ENCODE data around the gene ZSWIM9. TPM values are rescaled to one million over a fixed set of nuclear protein-coding genes. Genes with fewer than 3 reads are reported as not detected.
A peak's percentile ranks its signal among the peaks of the same experiment; 100 is the strongest.
"Not testable (repeated sequence)": the region's sequence is repeated elsewhere in the genome, so short reads cannot be mapped to it uniquely, and the experiment has no call there.

The ZSWIM9 gene
- total RNA-seq, 2 donors from 2014 or later, result 4.0 to 4.8 TPM

GRCh38 chr19:48206397-48207093, 36.1 kb downstream of the ZSWIM9 start:
- Mint-ChIP-seq H3K4me3 (no peak overlapping the region), H3K27ac (peak overlapping the region; percentile 70), H3K27me3 (no peaks in the 10 kb centered on the region), H3K36me3 (ENCODE audit: low read depth) (no peaks in the 10 kb centered on the region), H3K4me1 (peaks cover 8% of the 10 kb centered on the region)
- no peak for ATAC-seq
- no peaks in the 10 kb centered on the region for H3K9me3 ChIP-seq (ENCODE audit: control insufficient read depth, low read length, poor library complexity, severe bottlenecking)
- DNase-seq, result no peak

- no peak for ATAC-seq
- H3K36me3 Mint-ChIP-seq (ENCODE audit: low read depth), result peaks cover 9% of the 10 kb centered on the region
Observed at GRCh38 chr19:48210005-48210404, 39.5 kb downstream of the ZSWIM9 start.

GRCh38 chr19:48213959-48214358, 43.5 kb downstream of the ZSWIM9 start:
- Mint-ChIP-seq H3K4me3 (no peak overlapping the region), H3K36me3 (ENCODE audit: low read depth) (peaks cover 10% of the 10 kb centered on the region), H3K4me1 (peaks cover 21% of the 10 kb centered on the region), H3K27ac (no peak overlapping the region), H3K27me3 (no peaks in the 10 kb centered on the region)
- ATAC-seq (no peak), DNase-seq (no peak)
- H3K9me3 ChIP-seq (ENCODE audit: control insufficient read depth, low read length, poor library complexity, severe bottlenecking), result no peaks in the 10 kb centered on the region

More at GRCh38 chr19:48210005-48210404, 39.5 kb downstream of the ZSWIM9 start:
- no peak for DNase-seq
- Mint-ChIP-seq H3K27me3 (no peaks in the 10 kb centered on the region), H3K4me3 (no peak overlapping the region), H3K27ac (peak overlapping the region; percentile 75), H3K4me1 (peaks cover 17% of the 10 kb centered on the region)
- H3K9me3 ChIP-seq (ENCODE audit: control insufficient read depth, low read length, poor library complexity, severe bottlenecking), result no peaks in the 10 kb centered on the region

- Mint-ChIP-seq H3K27ac (no peak overlapping the region), H3K4me1 (peaks cover 18% of the 10 kb centered on the region), H3K27me3 (no peaks in the 10 kb centered on the region), H3K4me3 (no peak overlapping the region), H3K36me3 (ENCODE audit: low read depth) (peaks cover 8% of the 10 kb centered on the region)
- no peaks in the 10 kb centered on the region for H3K9me3 ChIP-seq (ENCODE audit: control insufficient read depth, low read length, poor library complexity, severe bottlenecking)
- DNase-seq (no peak), ATAC-seq (no peak)
Observed at GRCh38 chr19:48216933-48217332, 46.5 kb downstream of the ZSWIM9 start.

- H3K9me3 ChIP-seq (ENCODE audit: control insufficient read depth, low read length, poor library complexity, severe bottlenecking), result no peaks in the 10 kb centered on the region
- Mint-ChIP-seq H3K4me3 (no peak overlapping the region), H3K27me3 (no peaks in the 10 kb centered on the region), H3K4me1 (peaks cover 13% of the 10 kb centered on the region), H3K36me3 (ENCODE audit: low read depth) (peaks cover 3% of the 10 kb centered on the region), H3K27ac (no peak overlapping the region)
- no peak for DNase-seq
- ATAC-seq, result no peak
Observed at GRCh38 chr19:48218997-48219396, 48.5 kb downstream of the ZSWIM9 start.

GRCh38 chr19:48220784-48221183, 50.3 kb downstream of the ZSWIM9 start:
- not testable (repeated sequence) for H3K4me3 Mint-ChIP-seq; ATAC-seq; H3K9me3 ChIP-seq (ENCODE audit: control insufficient read depth, low read length, poor library complexity, severe bottlenecking); DNase-seq; H3K27me3 Mint-ChIP-seq; H3K36me3 Mint-ChIP-seq (ENCODE audit: low read depth)
- Mint-ChIP-seq H3K4me1 (peaks cover 12% of the 10 kb centered on the region), H3K27ac (peak overlapping the region; percentile 79)

GRCh38 chr19:48221628-48222027, 51.1 kb downstream of the ZSWIM9 start:
- H3K4me3 Mint-ChIP-seq, result no peak overlapping the region
- peaks cover 10% of the 10 kb centered on the region for H3K4me1 Mint-ChIP-seq
- H3K27me3 Mint-ChIP-seq, result no peaks in the 10 kb centered on the region
- ATAC-seq, result no peak
- peak overlapping the region; percentile 70 for H3K27ac Mint-ChIP-seq
- H3K36me3 Mint-ChIP-seq (ENCODE audit: low read depth), result peaks cover 2% of the 10 kb centered on the region
- no peaks in the 10 kb centered on the region for H3K9me3 ChIP-seq (ENCODE audit: control insufficient read depth, low read length, poor library complexity, severe bottlenecking)
- no peak for DNase-seq

GRCh38 chr19:48230555-48231129, 60.2 kb downstream of the ZSWIM9 start:
- H3K27ac Mint-ChIP-seq, result peak overlapping the region; percentile 80
- H3K4me1 Mint-ChIP-seq, result peaks cover 12% of the 10 kb centered on the region
- H3K9me3 ChIP-seq (ENCODE audit: control insufficient read depth, low read length, poor library complexity, severe bottlenecking), result no peaks in the 10 kb centered on the region
- peaks cover 10% of the 10 kb centered on the region for H3K36me3 Mint-ChIP-seq (ENCODE audit: low read depth)
- no peak overlapping the region for H3K4me3 Mint-ChIP-seq
- DNase-seq (no peak), ATAC-seq (peak; percentile 72)
- H3K27me3 Mint-ChIP-seq, result no peaks in the 10 kb centered on the region

GRCh38 chr19:48237057-48237456, 66.6 kb downstream of the ZSWIM9 start:
- Mint-ChIP-seq H3K27me3 (no peaks in the 10 kb centered on the region), H3K4me1 (peaks cover 18% of the 10 kb centered on the region), H3K4me3 (no peak overlapping the region), H3K36me3 (ENCODE audit: low read depth) (peaks cover 10% of the 10 kb centered on the region), H3K27ac (peak overlapping the region; percentile 62)
- H3K9me3 ChIP-seq (ENCODE audit: control insufficient read depth, low read length, poor library complexity, severe bottlenecking), result no peaks in the 10 kb centered on the region
- no peak for DNase-seq
- ATAC-seq, result no peak

- no peaks in the 10 kb centered on the region for H3K9me3 ChIP-seq (ENCODE audit: control insufficient read depth, low read length, poor library complexity, severe bottlenecking)
- peaks cover 15% of the 10 kb centered on the region for H3K4me1 Mint-ChIP-seq
- ATAC-seq, result no peak
- H3K4me3 Mint-ChIP-seq, result no peak overlapping the region
- peaks cover 7% of the 10 kb centered on the region for H3K36me3 Mint-ChIP-seq (ENCODE audit: low read depth)
- DNase-seq, result no peak
- H3K27me3 Mint-ChIP-seq, result no peaks in the 10 kb centered on the region
- H3K27ac Mint-ChIP-seq, result no peak overlapping the region
Observed at GRCh38 chr19:48239120-48239519, 68.6 kb downstream of the ZSWIM9 start.

GRCh38 chr19:48239582-48240141, 69.2 kb downstream of the ZSWIM9 start:
- no peaks in the 10 kb centered on the region for H3K27me3 Mint-ChIP-seq
- peaks cover 9% of the 10 kb centered on the region for H3K36me3 Mint-ChIP-seq (ENCODE audit: low read depth)
- H3K9me3 ChIP-seq (ENCODE audit: control insufficient read depth, low read length, poor library complexity, severe bottlenecking), result no peaks in the 10 kb centered on the region
- H3K4me1 Mint-ChIP-seq, result peaks cover 20% of the 10 kb centered on the region
- peak overlapping the region; percentile 81 for H3K27ac Mint-ChIP-seq
- DNase-seq (no peak), ATAC-seq (no peak)
- H3K4me3 Mint-ChIP-seq, result no peak overlapping the region

- Mint-ChIP-seq H3K4me1 (peaks cover 38% of the 10 kb centered on the region), H3K27ac (peak overlapping the region; percentile 88)
- not testable (repeated sequence) for ATAC-seq; DNase-seq; H3K36me3 Mint-ChIP-seq (ENCODE audit: low read depth); H3K27me3 Mint-ChIP-seq; H3K4me3 Mint-ChIP-seq; H3K9me3 ChIP-seq (ENCODE audit: control insufficient read depth, low read length, poor library complexity, severe bottlenecking)
Observed at GRCh38 chr19:48241771-48242170, 71.3 kb downstream of the ZSWIM9 start.

GRCh38 chr19:48244281-48244680, 73.8 kb downstream of the ZSWIM9 start:
- peaks cover 9% of the 10 kb centered on the region for H3K36me3 Mint-ChIP-seq (ENCODE audit: low read depth)
- H3K4me1 Mint-ChIP-seq, result peaks cover 37% of the 10 kb centered on the region
- peak overlapping the region; percentile 95 for H3K27ac Mint-ChIP-seq
- no peaks in the 10 kb centered on the region for H3K27me3 Mint-ChIP-seq
- peak overlapping the region; percentile 88 for H3K4me3 Mint-ChIP-seq
- DNase-seq (no peak), ATAC-seq (peak; percentile 93)
- H3K9me3 ChIP-seq (ENCODE audit: control insufficient read depth, low read length, poor library complexity, severe bottlenecking), result no peaks in the 10 kb centered on the region
